Liver (tissue), 9 donors: ENCODE data around the gene SPTBN1. TPM values are rescaled to one million over a fixed set of nuclear protein-coding genes. Genes with fewer than 3 reads are reported as not detected.

Source experiments
- DNase-seq: peaks from one replicate; pipeline ENCODE4 v3.0.0-alpha.2; 2017; ENCODE audit warnings: low spot score
- H3K27ac ChIP-seq, 2 donors: one replicate each; pipeline ENCODE4 v1.7.0; 2013; ENCODE audit warnings: inconsistent platforms in 2 of 2, low read length in 2 of 2, control low read depth in 1 of 2, low read depth in 1 of 2, mild to moderate bottlenecking in 1 of 2
- H3K27me3 ChIP-seq, 4 donors: one replicate each; pipeline versions ENCODE4 v1.6.1 to v1.7.0; 2013; ENCODE audit warnings: low read length in 3 of 4, inconsistent platforms in 1 of 4, mild to moderate bottlenecking in 1 of 4, moderate library complexity in 1 of 4; ENCODE audit not compliant: control insufficient read depth in 4 of 4, insufficient read depth in 4 of 4
- H3K36me3 ChIP-seq, 4 donors: one replicate each; pipeline versions ENCODE4 v1.6.1 to v1.7.0; 2013; ENCODE audit warnings: low read length in 3 of 4, mild to moderate bottlenecking in 3 of 4, low read depth in 1 of 4, moderate library complexity in 1 of 4; ENCODE audit not compliant: control insufficient read depth in 4 of 4, insufficient read depth in 3 of 4
- H3K4me1 ChIP-seq, 4 donors: one replicate each; pipeline versions ENCODE4 v1.6.1 to v1.7.0; 2013; ENCODE audit warnings: low read length in 3 of 4, mild to moderate bottlenecking in 3 of 4, moderate library complexity in 1 of 4; ENCODE audit not compliant: control insufficient read depth in 4 of 4, insufficient read depth in 4 of 4
- H3K4me3 ChIP-seq, 3 donors: one replicate each; pipeline versions ENCODE4 v1.6.1 to v1.7.0; 2013; ENCODE audit warnings: low read length in 3 of 3, control low read depth in 1 of 3, low read depth in 1 of 3, mild to moderate bottlenecking in 1 of 3
- H3K9ac ChIP-seq, 2 donors: one replicate each; pipeline ENCODE4 v1.7.0; 2013; ENCODE audit warnings: low read length in 2 of 2, mild to moderate bottlenecking in 2 of 2, moderate library complexity in 2 of 2, control low read depth in 1 of 2, low read depth in 1 of 2
- H3K9me3 ChIP-seq, 4 donors: one replicate each; pipeline versions ENCODE4 v1.6.1 to v1.7.0; 2013; ENCODE audit warnings: low read length in 3 of 4; ENCODE audit not compliant: control insufficient read depth in 4 of 4
- EGR1 ChIP-seq, 2 donors: IDR thresholded peaks; 2 replicates each; pipeline ENCODE4 v1.6.1; 2016 to 2018; ENCODE audit warnings: antibody characterized with exemption in 2 of 2, low read depth in 2 of 2
- FOXA1 ChIP-seq: IDR thresholded peaks from 2 replicates; pipeline ENCODE4 v1.6.1; 2016; ENCODE audit warnings: antibody characterized with exemption
- FOXA2 ChIP-seq: IDR thresholded peaks from 2 replicates; pipeline ENCODE4 v1.6.1; 2016; ENCODE audit warnings: antibody characterized with exemption
- GABPA ChIP-seq, 2 donors: IDR thresholded peaks in 1 of 2; conservative IDR thresholded peaks in 1 of 2; 2 replicates each; pipeline ENCODE4 v1.6.1; 2016; ENCODE audit warnings: antibody characterized with exemption in 2 of 2, mild to moderate bottlenecking in 1 of 2, moderate library complexity in 1 of 2
- HNF4A ChIP-seq, 2 donors: conservative IDR thresholded peaks; 2 replicates each; pipeline ENCODE4 v1.6.1; 2016; ENCODE audit warnings: antibody characterized with exemption in 2 of 2, mild to moderate bottlenecking in 2 of 2
- HNF4G ChIP-seq: IDR thresholded peaks from 2 replicates; pipeline ENCODE4 v1.6.1; 2016; ENCODE audit warnings: antibody characterized with exemption
- JUND ChIP-seq, 2 donors: IDR thresholded peaks; 2 replicates each; pipeline ENCODE4 v1.6.1; 2016; ENCODE audit warnings: antibody characterized with exemption in 2 of 2
- NR2F2 ChIP-seq: IDR thresholded peaks from 2 replicates; pipeline ENCODE4 v1.6.1; 2016; ENCODE audit warnings: antibody characterized with exemption
- RAD21 ChIP-seq, 2 donors: IDR thresholded peaks; 2 replicates each; pipeline ENCODE4 v1.6.1; 2016; ENCODE audit warnings: antibody characterized with exemption in 2 of 2, mild to moderate bottlenecking in 2 of 2
- RXRA ChIP-seq, 2 donors: IDR thresholded peaks; 2 replicates each; pipeline ENCODE4 v1.6.1; 2017 to 2018; ENCODE audit warnings: antibody characterized with exemption in 2 of 2, mild to moderate bottlenecking in 1 of 2
- SP1 ChIP-seq: IDR thresholded peaks from 2 replicates; pipeline ENCODE4 v1.6.1; 2018; ENCODE audit warnings: antibody characterized with exemption, mild to moderate bottlenecking
- TAF1 ChIP-seq: conservative IDR thresholded peaks from 2 replicates; pipeline ENCODE4 v1.6.1; 2016; ENCODE audit warnings: antibody characterized with exemption, mild to moderate bottlenecking
- YY1 ChIP-seq: IDR thresholded peaks from 2 replicates; pipeline ENCODE4 v1.6.1; 2016; ENCODE audit warnings: antibody characterized with exemption, mild to moderate bottlenecking
- WGBS: extraction: QIAGEN DNeasy Blood & Tissue Kit; methylation state at CpG from one replicate; pipeline ENCODE4 v1.1.7; 2013; 5-methylcytosine and 5-hydroxymethylcytosine counted together
- polyA plus RNA-seq, 2 donors: library from polyadenylated mRNA; stranded (reverse) in 1 of 2; unstranded in 1 of 2; fragments of 200-250 nt in 1 of 2; fragments of >200 nt in 1 of 2; fragmentation: Nextera tagmentation in 1 of 2; extraction: Ambion mirVana in 1 of 2; gene quantifications; one replicate each; pipeline versions ENCODE4 v1.2.1 to v1.2.3, GENCODE V29; 2013 to 2015
- total RNA-seq, 2 donors: library from RNA; depleted of rRNA; stranded (reverse); fragments of >200 nt; gene quantifications; one replicate each; pipeline ENCODE4 v1.2.3, GENCODE V29; 2014
- TF ChIP-seq, protein P1 (sequence below): IDR thresholded peaks from 2 replicates; pipeline ENCODE4 v1.6.1; 2016; ENCODE audit warnings: antibody characterized with exemption
- TF ChIP-seq, protein P2 (sequence below): fragments of 150-350 bp; IDR thresholded peaks from 2 replicates; pipeline ENCODE4 v1.5.1; 2017; ENCODE audit warnings: improper control_type of control experiment, low read depth, low read length; ENCODE audit not compliant: missing input control
- TF ChIP-seq, protein P3 (sequence below): IDR thresholded peaks from 2 replicates; pipeline ENCODE4 v1.6.1; 2016; ENCODE audit warnings: antibody characterized with exemption
- TF ChIP-seq, protein P4 (sequence below): IDR thresholded peaks from 2 replicates; pipeline ENCODE4 v1.6.1; 2016; ENCODE audit warnings: antibody characterized with exemption
- TF ChIP-seq, protein P5 (sequence below): IDR thresholded peaks from 2 replicates; pipeline ENCODE4 v1.6.1; 2016; ENCODE audit warnings: antibody characterized with exemption, mild to moderate bottlenecking
- donor health status: healthy.
- donor health status: healthy.
- donor health status: healthy.
- donor health status: healthy.
- donor health status: healthy.

Gene SPTBN1
- total and polyA plus RNA-seq, 4 donors = 44.8 to 191 (median 75.9) TPM

DNA sequence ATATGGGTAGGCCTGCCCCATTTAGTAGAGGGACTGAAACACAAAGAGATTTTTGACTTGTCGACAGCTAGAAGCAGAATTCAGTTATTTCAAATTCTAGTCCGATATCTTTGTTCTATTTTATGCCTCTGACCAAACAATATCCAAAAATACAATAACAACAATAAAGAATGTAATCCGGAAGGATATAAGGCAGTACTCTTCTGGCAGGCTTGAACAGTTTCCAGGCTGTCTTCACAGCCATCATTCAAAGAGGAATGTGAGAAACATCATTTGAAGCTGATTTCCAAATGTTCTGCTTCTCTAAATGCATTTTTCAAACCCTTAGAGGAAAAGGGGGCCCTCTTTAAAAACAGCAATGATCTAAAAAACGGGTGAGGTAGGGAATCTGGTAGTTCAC, 36.7 kb upstream of the SPTBN1 start:
- Histone ChIP-seq H3K4me1 (peaks cover 0 to 1% (median 0%) of the 10 kb centered on the region in 4 donors), H3K4me3 (no peak overlapping the region), H3K9ac (no peak overlapping the region), H3K27me3 (no peaks in the 10 kb centered on the region), H3K27ac (no peak overlapping the region), H3K9me3 (no peaks in the 10 kb centered on the region), H3K36me3 (no peaks in the 10 kb centered on the region)
- no peak for DNase-seq
- no peak for TF ChIP-seq HNF4A (conservative IDR thresholded peaks at IDR 0.05)
- no peak for TF ChIP-seq EGR1 (IDR thresholded peaks at IDR 0.05; ENCODE audit: low read depth in 2 of 2)
- no peak for TF ChIP-seq YY1
- TF ChIP-seq, protein P1, sequence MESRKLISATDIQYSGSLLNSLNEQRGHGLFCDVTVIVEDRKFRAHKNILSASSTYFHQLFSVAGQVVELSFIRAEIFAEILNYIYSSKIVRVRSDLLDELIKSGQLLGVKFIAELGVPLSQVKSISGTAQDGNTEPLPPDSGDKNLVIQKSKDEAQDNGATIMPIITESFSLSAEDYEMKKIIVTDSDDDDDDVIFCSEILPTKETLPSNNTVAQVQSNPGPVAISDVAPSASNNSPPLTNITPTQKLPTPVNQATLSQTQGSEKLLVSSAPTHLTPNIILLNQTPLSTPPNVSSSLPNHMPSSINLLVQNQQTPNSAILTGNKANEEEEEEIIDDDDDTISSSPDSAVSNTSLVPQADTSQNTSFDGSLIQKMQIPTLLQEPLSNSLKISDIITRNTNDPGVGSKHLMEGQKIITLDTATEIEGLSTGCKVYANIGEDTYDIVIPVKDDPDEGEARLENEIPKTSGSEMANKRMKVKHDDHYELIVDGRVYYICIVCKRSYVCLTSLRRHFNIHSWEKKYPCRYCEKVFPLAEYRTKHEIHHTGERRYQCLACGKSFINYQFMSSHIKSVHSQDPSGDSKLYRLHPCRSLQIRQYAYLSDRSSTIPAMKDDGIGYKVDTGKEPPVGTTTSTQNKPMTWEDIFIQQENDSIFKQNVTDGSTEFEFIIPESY = no peak
- TF ChIP-seq SP1 = no peak
- no peak for TF ChIP-seq RXRA (IDR thresholded peaks at IDR 0.05)
- no peak for TF ChIP-seq FOXA1
- TF ChIP-seq, protein P2, sequence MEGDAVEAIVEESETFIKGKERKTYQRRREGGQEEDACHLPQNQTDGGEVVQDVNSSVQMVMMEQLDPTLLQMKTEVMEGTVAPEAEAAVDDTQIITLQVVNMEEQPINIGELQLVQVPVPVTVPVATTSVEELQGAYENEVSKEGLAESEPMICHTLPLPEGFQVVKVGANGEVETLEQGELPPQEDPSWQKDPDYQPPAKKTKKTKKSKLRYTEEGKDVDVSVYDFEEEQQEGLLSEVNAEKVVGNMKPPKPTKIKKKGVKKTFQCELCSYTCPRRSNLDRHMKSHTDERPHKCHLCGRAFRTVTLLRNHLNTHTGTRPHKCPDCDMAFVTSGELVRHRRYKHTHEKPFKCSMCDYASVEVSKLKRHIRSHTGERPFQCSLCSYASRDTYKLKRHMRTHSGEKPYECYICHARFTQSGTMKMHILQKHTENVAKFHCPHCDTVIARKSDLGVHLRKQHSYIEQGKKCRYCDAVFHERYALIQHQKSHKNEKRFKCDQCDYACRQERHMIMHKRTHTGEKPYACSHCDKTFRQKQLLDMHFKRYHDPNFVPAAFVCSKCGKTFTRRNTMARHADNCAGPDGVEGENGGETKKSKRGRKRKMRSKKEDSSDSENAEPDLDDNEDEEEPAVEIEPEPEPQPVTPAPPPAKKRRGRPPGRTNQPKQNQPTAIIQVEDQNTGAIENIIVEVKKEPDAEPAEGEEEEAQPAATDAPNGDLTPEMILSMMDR = no peak
- TF ChIP-seq NR2F2 = no peak
- TF ChIP-seq, protein P3, sequence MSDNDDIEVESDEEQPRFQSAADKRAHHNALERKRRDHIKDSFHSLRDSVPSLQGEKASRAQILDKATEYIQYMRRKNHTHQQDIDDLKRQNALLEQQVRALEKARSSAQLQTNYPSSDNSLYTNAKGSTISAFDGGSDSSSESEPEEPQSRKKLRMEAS = no peak
- TF ChIP-seq TAF1 = no peak
- TF ChIP-seq, protein P4, sequence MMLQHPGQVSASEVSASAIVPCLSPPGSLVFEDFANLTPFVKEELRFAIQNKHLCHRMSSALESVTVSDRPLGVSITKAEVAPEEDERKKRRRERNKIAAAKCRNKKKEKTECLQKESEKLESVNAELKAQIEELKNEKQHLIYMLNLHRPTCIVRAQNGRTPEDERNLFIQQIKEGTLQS = no peak
- no peak for TF ChIP-seq RAD21 (IDR thresholded peaks at IDR 0.05)
- no peak for TF ChIP-seq HNF4G
- TF ChIP-seq FOXA2 = no peak
- TF ChIP-seq, protein P5, sequence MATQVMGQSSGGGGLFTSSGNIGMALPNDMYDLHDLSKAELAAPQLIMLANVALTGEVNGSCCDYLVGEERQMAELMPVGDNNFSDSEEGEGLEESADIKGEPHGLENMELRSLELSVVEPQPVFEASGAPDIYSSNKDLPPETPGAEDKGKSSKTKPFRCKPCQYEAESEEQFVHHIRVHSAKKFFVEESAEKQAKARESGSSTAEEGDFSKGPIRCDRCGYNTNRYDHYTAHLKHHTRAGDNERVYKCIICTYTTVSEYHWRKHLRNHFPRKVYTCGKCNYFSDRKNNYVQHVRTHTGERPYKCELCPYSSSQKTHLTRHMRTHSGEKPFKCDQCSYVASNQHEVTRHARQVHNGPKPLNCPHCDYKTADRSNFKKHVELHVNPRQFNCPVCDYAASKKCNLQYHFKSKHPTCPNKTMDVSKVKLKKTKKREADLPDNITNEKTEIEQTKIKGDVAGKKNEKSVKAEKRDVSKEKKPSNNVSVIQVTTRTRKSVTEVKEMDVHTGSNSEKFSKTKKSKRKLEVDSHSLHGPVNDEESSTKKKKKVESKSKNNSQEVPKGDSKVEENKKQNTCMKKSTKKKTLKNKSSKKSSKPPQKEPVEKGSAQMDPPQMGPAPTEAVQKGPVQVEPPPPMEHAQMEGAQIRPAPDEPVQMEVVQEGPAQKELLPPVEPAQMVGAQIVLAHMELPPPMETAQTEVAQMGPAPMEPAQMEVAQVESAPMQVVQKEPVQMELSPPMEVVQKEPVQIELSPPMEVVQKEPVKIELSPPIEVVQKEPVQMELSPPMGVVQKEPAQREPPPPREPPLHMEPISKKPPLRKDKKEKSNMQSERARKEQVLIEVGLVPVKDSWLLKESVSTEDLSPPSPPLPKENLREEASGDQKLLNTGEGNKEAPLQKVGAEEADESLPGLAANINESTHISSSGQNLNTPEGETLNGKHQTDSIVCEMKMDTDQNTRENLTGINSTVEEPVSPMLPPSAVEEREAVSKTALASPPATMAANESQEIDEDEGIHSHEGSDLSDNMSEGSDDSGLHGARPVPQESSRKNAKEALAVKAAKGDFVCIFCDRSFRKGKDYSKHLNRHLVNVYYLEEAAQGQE = no peak
- TF ChIP-seq GABPA (IDR thresholded peaks at IDR 0.05 in 1 of 2, conservative IDR thresholded peaks at IDR 0.05 in 1 of 2) = no peak
- TF ChIP-seq JUND (IDR thresholded peaks at IDR 0.05) = no peak
- WGBS = 74% methylated on average over 4 of the region's 4 CpGs
